Measurements from ENCODE around the gene CAPN15. TPM values are rescaled to one million over a fixed set of nuclear protein-coding genes. Genes with fewer than 3 reads are reported as not detected.

The CAPN15 gene
- total RNA-seq, 1 experiment from 2014 or later: 76.4 TPM

DNA sequence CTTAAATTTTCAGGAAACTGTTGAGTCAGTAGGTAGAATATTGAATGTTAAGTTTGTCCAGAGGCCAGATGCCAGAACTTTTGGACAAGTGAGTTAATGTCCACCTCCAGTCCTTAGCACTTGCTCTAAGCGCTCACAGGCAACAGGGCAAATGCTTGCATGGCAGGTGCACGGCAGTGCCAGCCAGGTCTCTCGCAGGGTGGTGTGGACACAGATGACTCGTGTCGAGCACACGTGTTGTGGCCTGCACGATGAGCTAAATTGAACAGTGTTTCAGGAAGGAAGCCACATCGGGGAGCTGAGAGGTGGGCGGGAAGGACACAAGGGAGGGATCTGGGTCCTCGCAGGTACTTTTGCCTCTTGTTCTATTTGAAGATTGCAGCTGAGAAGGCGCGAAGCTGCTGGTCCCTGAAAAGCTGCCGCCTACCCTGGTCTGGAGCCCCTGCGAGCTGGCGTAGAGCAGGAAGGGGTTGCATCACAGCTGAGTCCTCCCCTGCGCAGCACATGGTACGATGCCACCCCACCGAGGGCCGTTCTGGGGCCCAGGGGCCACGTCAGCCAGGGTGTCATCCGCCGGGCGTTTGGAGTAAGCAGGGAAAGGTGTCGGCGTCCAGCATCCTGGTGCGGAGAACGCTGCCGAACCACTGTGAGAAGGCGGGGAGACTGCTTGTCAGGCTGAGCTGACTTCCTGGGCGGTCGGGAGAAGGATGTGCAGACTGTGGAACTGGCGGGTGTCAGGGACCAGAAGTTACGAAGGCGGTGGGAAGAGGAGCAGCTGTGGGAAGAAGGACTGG is 68.6 kb downstream of the CAPN15 start:
- no peak overlapping the region for H4K5ac ChIP-seq (ENCODE audit: insufficient read length, low read depth, low read length)
- no peak overlapping the region for H3K4me3 Mint-ChIP-seq
- no peak overlapping the region for H3K9ac ChIP-seq (ENCODE audit: extremely low read depth, insufficient read length, low read length)
- TF ChIP-seq, protein P1, sequence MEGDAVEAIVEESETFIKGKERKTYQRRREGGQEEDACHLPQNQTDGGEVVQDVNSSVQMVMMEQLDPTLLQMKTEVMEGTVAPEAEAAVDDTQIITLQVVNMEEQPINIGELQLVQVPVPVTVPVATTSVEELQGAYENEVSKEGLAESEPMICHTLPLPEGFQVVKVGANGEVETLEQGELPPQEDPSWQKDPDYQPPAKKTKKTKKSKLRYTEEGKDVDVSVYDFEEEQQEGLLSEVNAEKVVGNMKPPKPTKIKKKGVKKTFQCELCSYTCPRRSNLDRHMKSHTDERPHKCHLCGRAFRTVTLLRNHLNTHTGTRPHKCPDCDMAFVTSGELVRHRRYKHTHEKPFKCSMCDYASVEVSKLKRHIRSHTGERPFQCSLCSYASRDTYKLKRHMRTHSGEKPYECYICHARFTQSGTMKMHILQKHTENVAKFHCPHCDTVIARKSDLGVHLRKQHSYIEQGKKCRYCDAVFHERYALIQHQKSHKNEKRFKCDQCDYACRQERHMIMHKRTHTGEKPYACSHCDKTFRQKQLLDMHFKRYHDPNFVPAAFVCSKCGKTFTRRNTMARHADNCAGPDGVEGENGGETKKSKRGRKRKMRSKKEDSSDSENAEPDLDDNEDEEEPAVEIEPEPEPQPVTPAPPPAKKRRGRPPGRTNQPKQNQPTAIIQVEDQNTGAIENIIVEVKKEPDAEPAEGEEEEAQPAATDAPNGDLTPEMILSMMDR (conservative IDR thresholded peaks at IDR 0.05): no peak
- H3T11ph ChIP-seq (ENCODE audit: low read length): no peak overlapping the region
- no peaks in the 10 kb centered on the region for H3K23me2 ChIP-seq (ENCODE audit: insufficient read length, low read depth, low read length, poor library complexity, severe bottlenecking)
- no peak overlapping the region for H3K18ac ChIP-seq (ENCODE audit: insufficient read length, low read depth, low read length)
- H2BK5ac ChIP-seq (ENCODE audit: insufficient read length, low read length): no peak overlapping the region
- H3K9me3 ChIP-seq (ENCODE audit: control insufficient read depth, low read depth, low read length): no peaks in the 10 kb centered on the region
- H2AK5ac ChIP-seq (ENCODE audit: insufficient read length, low read length): no peak overlapping the region
- no peak overlapping the region; the same call in 1 of the 2 replicates for H3K14ac ChIP-seq (ENCODE audit: insufficient read depth, low read length)
- H3K4me1 Mint-ChIP-seq: peaks cover 3% of the 10 kb centered on the region in 2 experiments; a peak in 3 of 4 replicates
- no peak overlapping the region for H2BK120ac ChIP-seq (ENCODE audit: low read depth, low read length, poor library complexity, severe bottlenecking)
- peaks cover 9 to 28% (median 28%) of the 10 kb centered on the region in 3 experiments; a peak in 6 of 7 replicates for H3K36me3 Mint-ChIP-seq (ENCODE audit: insufficient read depth in 1 of 3, low read depth in 3 of 3)
- peaks cover 3% of the 10 kb centered on the region for H3K79me1 ChIP-seq (ENCODE audit: insufficient read depth, low read depth, low read length, poor library complexity, severe bottlenecking)
- peaks cover 20% of the 10 kb centered on the region for H3K27me3 Mint-ChIP-seq (ENCODE audit: low read depth)
- H3K4me1 ChIP-seq (ENCODE audit: insufficient read depth, low read length): no peaks in the 10 kb centered on the region
- no peak overlapping the region for H3K4ac ChIP-seq (ENCODE audit: low read depth, low read length)
- no peak overlapping the region for H3K4me2 ChIP-seq (ENCODE audit: insufficient read depth, insufficient read length, low read length)
- H3K56ac ChIP-seq (ENCODE audit: insufficient read length, low read depth, low read length): no peak overlapping the region
- peak overlapping the region in 2 of 3 experiments; percentile 11 to 21; a peak in 5 of 7 replicates for H3K27ac Mint-ChIP-seq
- H4K8ac ChIP-seq (replicated peaks; ENCODE audit: insufficient read length, low read depth, low read length): no peak overlapping the region
- no peak overlapping the region for H3K27ac ChIP-seq (ENCODE audit: insufficient read length, low read depth, low read length)
- WGBS (ENCODE audit: extremely low coverage, insufficient read length, low lambda C conversion rate): no CpG with 5 or more reads among the region's 34 CpGs
- no peak overlapping the region for H3K23ac ChIP-seq (ENCODE audit: insufficient read length, low read depth, low read length)
- no peaks in the 10 kb centered on the region; the same call in 1 of the 2 replicates for H3K27me3 ChIP-seq (ENCODE audit: insufficient read depth, low read length)
- H3K79me2 ChIP-seq (ENCODE audit: insufficient read depth, low read length): no peaks in the 10 kb centered on the region; the same call in 1 of the 2 replicates
- H2BK12ac ChIP-seq (ENCODE audit: insufficient read length, low read depth, low read length): no peak overlapping the region
- no peak for DNase-seq
- no peak overlapping the region for H2BK15ac ChIP-seq (ENCODE audit: low read depth, low read length)
- no peaks in the 10 kb centered on the region for H4K20me1 ChIP-seq (ENCODE audit: control insufficient read depth, insufficient read depth, insufficient read length)
- peaks cover 0 to under 1% of the 10 kb centered on the region in 2 experiments; a peak in 1 of 5 replicates for H3K9me3 Mint-ChIP-seq
- no peak overlapping the region for H2BK20ac ChIP-seq (ENCODE audit: low read depth, low read length, poor library complexity, severe bottlenecking)
- H4K91ac ChIP-seq (ENCODE audit: insufficient read length, low read depth, low read length): no peak overlapping the region
- H2AFZ ChIP-seq (ENCODE audit: low read length): no peak overlapping the region

Data from H9 (cell line).